Activated CD8-positive, alpha-beta memory T cell treated with anti-CD3 and anti-CD28 coated beads for 36 hours (primary cell): ENCODE data around the gene SEPHS1. TPM values are rescaled to one million over a fixed set of nuclear protein-coding genes. Genes with fewer than 3 reads are reported as not detected.
"Not testable (repeated sequence)": the region's sequence is repeated elsewhere in the genome, so short reads cannot be mapped to it uniquely, and the experiment has no call there.

Source experiments
- CTCF ChIA-PET: fragments of 350-600 bp; sonication (Branson Sonifier 250); formaldehyde crosslinking; loops from one replicate; lab custom pipeline; 2021; ENCODE audit warnings: antibody characterized with exemption; lab: Charles Lee
- POLR2A ChIA-PET: fragments of 350-600 bp; sonication (Branson Sonifier 250); formaldehyde crosslinking; loops from one replicate; lab custom pipeline; 2021; ENCODE audit warnings: antibody characterized with exemption; lab: Charles Lee
- total RNA-seq, 2 experiments: library from RNA; stranded (reverse); gene quantifications; one replicate each; pipeline ENCODE4 v1.2.3, GENCODE V29; 2021

The SEPHS1 gene, protein sequence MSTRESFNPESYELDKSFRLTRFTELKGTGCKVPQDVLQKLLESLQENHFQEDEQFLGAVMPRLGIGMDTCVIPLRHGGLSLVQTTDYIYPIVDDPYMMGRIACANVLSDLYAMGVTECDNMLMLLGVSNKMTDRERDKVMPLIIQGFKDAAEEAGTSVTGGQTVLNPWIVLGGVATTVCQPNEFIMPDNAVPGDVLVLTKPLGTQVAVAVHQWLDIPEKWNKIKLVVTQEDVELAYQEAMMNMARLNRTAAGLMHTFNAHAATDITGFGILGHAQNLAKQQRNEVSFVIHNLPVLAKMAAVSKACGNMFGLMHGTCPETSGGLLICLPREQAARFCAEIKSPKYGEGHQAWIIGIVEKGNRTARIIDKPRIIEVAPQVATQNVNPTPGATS
- total RNA-seq, result 10 to 100 TPM; 55.2 to 58.1 TPM

DNA sequence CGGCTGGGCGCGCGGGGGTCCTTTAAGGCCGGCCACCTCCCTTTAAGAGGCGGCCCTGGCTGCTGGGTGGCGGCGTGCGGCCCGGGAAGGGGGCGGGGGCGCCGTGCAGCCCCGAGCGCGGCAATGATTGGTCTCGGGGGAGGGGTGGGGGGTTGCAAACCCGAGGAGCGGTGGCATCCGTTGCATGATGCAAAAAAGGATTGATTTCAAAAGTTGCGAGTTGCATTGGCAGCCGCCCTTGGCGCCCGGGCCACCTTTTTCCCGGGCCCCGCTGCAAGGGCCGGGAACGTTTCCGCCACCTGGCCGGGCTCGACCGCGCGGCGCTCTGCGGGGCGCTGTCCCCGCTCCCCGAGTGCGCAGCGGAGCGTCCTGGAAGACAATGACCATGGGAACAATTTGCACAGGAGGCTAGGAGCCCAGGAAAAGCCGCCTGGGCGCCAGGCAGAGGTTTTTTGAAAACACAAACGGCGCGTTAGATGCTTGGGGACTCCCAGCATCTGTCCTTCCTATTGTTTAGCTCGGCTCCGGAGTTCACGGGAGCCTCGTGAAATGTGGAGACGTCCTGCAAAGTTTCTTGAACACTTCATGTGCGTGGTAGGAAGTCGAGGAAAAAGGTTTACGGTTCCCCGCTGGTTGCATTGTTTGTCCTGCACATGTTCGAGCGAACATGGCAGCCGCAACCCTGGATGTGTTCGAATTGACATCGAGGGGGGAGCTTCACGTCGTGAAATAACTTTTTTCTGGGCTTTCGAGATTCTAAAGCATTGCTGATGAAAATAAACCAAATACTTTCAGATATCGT, at the start of gene SEPHS1:
Gene SEPHS1 (minus strand): TSS at position 78 of the 802 bp plus-strand sequence. CDS start 3,343 bp downstream, outside the sequence.
- CTCF ChIA-PET, result no interaction called here
- POLR2A ChIA-PET, result interaction anchor here (0.5 kb wide), 2 partner anchors 59 to 232 kb away, joined by 3 to 4 read pairs; no protein-coding TSS in a partner anchor

DNA sequence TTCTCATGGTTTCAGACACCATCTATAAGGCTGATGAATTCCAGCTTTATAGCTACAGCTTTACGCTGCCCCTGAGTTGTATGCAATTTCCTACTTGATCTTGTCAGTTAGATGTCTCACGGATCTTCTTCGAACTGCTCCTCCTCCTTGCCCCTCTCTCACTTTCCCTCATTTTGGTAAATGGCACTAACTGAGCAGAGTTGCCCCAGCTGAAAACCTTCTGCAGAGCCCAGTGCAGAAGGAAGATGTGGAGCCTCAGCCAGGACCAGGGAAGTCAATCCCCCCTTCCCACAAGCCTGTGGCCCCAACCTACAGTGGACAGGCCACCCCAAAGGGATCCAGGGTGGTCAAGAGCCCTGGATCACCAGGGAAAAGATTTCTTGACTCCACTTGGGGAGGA, 49.0 kb upstream of the SEPHS1 start:
- CTCF ChIA-PET, result no interaction called here
- POLR2A ChIA-PET, result interaction anchor here (0.5 kb wide), 1 partner anchor 334 kb away, joined by 4 read pairs; no protein-coding TSS in a partner anchor

DNA sequence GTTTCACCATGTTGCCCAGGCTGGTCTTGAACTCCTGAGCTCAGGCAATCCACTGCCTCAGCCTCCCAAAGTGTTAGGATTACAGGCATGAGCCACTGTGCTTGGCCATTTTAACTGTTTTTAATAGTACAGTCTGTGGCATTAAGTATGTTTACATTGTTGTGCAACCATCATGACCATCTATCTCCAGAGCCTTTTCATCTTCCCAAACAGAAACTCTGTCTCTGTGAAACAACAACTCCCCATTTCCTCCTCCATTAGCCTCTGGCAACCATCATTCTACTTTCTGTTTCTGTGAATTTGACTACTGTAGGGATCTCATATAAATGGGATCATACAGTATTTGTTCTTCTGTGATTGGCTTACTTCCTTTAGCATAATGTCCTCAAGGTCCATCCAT, 48.3 kb upstream of the SEPHS1 start:
- ChIA-PET POLR2A (no interaction called here), CTCF (no interaction called here)

DNA sequence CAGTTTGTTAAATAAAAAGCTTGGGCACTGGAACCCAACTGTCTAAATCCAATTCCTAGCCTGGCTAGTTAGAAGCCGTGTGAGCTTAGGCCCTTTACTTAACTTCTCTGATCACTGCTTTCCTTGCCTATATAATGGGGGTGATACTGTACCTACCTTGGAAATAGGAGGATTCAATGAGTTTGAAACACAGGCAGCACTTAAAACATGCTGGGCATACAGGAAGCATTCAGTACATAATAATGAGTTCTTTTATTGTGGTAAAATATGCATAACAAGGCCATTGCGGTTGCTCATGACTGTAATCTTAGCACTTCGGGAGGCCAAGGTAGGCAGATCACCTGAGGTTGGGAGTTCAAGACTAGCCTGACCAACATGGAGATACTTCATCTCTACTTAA, 47.4 kb upstream of the SEPHS1 start:
- ChIA-PET POLR2A (no interaction called here), CTCF (interaction anchor here (0.6 to 0.7 kb wide), 2 partner anchors 232 to 1087 kb away, joined by 3 to 4 read pairs; no protein-coding TSS in a partner anchor)

DNA sequence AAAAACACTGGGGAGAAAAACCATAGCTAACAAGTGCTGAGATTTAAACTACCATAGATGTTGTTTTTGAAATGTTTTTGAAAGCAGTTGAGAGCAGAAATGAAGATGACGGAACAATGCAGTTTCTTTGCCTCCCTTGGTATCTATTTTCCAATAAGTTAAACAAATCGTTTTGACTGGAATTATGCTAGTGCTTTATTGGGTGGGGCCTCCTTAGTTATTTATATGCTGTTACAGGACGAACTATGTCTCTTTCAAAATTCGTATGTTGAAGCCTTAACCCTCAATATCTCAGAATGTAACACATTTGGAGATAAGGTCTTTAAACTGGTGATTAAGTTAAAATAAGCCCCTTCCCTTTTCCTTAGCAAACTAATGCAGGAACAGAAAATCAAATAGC, 45.5 kb upstream of the SEPHS1 start:
- ChIA-PET CTCF (interaction anchor here (1.4 kb wide), 1 partner anchor 21 kb away, joined by 3 read pairs; no protein-coding TSS in a partner anchor), POLR2A (no interaction called here)

DNA sequence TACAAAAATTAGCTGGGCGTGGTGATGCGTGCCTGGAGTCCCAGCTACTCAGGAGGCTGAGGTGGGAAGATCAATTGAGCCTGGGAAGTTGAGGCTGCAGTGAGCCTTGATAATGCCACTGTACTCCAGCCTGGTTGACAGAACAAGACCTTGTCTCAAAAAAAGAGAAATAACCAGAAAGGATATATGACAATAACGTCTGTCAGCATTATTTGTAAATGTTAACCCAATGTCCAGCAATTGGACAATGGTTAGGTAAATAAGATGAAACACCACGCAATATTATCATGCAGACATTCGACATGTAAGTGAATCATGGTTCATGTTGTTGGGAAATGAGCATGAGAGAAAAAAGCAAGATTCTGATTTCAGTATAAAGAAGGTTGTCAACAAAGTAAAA, 44.6 kb upstream of the SEPHS1 start:
- POLR2A ChIA-PET, result no interaction called here
- CTCF ChIA-PET, result no interaction called here

DNA sequence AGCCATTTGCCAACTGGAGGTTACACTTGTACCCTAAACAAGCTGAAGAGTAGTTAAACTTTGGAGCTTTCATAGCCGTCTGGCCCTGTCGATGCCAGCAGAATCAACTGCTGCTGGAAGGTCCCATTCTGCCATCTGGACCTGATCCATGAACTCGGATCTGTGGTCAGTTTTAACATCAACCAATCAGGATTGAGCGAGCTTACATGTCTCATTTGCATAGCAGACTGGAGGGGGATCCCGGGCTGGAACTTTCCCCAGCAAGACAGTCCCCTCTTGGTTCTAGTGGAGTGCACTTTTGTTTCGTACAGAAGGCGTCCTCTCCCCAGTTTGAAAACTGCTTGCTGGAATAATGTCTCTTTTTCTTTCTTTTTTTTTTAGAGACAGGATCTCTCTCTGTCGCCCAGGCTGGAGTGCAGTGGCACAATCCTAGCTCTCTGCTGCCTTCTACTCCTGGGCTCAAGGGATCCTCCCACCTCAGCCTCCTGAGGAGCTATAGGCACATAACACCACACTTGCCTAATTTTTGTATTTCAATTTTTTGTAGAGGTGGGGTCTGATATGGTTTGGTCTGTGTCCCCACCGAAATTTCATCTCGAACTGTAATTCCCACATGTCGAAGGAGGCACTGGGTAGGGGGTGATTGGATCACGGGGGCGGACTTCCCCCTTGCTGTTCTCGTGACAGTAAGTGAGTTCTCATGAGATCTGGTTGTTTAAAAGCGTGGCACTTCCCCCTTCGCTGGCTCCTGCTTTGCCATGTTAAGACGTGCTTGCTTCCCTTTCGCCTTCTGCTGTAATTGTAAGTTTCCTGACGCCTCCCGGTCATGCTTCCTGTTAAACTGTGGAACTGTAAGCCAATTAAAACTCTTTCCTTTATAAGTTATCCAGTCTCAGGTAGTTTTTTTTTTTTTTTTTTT, 42.8 kb upstream of the SEPHS1 start:
- POLR2A ChIA-PET, result no interaction called here
- CTCF ChIA-PET, result no interaction called here

DNA sequence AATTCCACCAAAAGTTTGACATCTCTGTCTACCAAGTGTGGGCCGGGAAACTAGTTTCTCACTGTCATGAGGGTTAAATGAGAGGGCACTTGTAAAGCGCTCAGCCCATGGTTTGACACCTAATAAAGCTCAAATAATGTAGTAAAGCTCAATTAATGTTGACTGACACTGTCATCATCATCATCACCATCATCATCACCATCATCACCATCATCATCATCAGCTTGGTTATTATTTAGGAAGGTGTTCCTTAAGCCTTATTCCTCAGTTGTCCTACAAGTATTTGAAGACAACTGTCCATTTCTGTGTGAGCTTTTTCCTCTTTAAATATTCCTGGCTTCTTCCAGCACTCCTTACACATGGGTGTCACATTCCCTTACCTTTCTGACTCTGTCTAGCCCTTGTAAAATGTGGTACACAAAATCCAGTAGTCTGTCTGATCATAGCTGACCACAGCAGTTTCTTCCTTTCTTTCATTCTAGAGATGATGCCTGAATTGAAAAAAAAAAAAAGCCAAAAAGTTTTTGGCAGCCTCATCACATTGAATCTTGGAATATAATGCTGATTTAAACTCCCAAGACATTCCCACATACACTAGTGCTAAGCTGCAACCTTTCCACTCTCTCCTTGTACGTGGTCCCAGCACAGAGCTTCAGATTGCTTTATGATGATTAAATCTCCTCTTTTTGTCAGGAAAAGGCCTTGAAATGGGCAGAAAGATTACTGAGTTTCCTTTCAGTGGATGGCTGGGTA, 40.6 kb upstream of the SEPHS1 start:
- POLR2A ChIA-PET, result no interaction called here
- CTCF ChIA-PET, result interaction anchor here (1.4 kb wide), 1 partner anchor 64 kb away, joined by 3 read pairs; no protein-coding TSS in a partner anchor

DNA sequence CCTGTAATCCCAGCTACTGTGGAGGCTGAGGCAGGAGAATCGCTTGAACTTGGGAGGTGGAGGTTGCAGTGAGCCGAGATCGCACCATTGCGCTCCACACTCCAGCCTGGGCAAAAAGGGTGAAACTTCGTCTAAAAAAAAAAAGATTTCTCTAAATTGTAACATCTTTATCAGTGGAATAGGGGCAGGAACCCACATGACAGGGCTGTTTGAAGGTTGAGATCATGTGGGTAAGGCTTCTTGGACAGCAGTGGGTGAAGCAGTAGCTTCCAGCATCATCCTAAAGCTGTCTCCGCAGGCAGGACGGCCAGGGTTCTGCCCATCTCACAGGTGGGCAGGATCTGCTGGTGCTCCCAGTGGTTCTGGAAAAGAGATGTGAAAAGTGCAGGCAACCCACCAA, 37.9 kb upstream of the SEPHS1 start:
- ChIA-PET POLR2A (no interaction called here), CTCF (interaction anchor here (1.3 kb wide), 1 partner anchor 55 kb away, joined by 3 read pairs; no protein-coding TSS in a partner anchor)

DNA sequence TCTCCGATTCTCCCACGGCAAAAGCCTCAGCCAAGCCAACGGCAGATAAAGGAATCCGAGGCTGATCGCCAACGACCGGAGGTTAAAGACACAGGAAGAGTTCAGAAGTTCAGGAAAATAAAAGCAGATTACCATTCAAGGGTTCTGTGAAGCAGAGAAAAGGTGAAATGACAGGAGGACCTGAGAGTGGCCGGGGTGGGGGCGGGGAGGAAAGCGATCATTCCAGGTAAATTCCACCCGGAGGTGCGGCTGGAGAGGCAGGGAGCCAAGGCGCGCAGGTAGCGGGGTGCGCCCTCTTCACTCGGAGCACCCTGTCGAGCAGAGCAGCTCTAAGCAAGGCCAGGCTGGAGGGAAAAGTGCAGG, 35.3 kb upstream of the SEPHS1 start:
- POLR2A ChIA-PET, result no interaction called here
- CTCF ChIA-PET, result interaction anchor here (0.7 to 2.3 kb wide), 2 partner anchors 11 to 1061 kb away, joined by 3 to 6 read pairs; no protein-coding TSS in a partner anchor

DNA sequence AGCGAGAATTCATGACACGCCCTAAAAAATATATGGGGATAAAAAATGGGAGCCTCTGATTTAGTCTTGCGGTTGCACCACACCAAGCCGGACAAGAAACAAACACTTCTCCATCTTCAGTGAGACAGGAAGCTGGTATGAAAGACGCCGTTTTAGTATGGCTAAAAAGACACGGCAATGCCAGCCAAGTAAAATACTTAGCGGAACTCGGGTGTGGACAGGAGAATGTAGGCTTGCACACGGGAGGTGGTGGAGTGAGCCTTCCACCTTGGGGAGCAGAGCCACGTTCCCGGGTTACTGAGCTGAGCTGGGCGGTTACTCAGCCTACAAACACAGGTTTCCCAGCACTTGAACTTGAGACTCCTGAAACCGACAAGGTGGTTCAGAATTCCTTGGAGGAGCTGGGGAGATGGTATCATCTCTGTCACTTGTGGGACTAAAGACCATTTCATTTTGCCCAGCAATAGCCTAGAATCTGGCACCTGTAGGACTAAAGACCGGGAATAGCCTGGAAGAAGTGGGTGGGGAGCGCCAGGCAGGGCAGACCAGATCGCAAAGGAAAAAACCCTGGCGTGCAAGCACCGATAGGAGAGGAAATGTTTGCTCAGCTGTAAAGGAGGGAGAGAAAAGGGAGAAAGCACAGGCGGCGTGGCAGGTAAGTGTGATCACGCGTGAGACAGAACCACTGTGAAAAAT, 34.8 kb upstream of the SEPHS1 start:
- ChIA-PET POLR2A (no interaction called here), CTCF (interaction anchor here (0.7 to 2.3 kb wide), 2 partner anchors 10 to 1061 kb away, joined by 3 to 6 read pairs; no protein-coding TSS in a partner anchor)

DNA sequence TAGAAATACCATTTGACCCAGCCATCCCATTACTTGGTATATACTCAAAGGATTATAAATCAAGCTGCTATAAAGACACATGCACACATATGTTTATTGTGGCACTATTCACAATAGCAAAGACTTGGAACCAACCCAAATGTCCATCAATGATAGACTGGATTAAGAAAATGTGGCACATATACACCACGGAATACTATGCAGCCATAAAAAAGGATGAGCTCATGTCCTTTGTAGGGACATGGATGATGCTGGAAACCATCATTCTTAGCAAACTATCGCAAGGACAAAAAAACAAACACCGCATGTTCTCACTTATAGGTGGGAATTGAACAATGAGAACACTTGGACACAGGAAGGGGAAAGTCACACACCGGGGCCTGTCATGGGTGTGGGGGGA, 31.0 kb upstream of the SEPHS1 start:
- POLR2A ChIA-PET, CTCF ChIA-PET: not testable (repeated sequence)

DNA sequence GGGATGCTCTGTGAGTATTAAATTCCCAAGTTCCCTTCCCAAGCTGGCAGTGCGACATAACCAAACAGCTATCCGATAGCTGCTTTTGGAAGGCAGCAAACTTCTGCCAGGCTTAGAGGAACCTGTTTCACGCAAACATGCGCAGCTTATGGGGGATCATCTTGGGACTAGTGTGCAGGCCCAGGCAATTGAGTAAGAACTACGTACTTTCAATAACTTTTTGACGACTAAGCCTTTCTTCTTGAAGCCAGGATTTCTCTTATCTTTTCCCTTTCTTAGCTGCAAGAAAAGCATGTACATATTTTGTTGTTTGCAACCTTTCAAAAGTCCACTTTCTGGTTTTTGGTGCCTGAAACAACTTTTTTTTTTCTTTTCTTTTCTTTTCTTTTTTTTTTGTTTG, 28.7 kb upstream of the SEPHS1 start:
- ChIA-PET POLR2A (no interaction called here), CTCF (no interaction called here)

DNA sequence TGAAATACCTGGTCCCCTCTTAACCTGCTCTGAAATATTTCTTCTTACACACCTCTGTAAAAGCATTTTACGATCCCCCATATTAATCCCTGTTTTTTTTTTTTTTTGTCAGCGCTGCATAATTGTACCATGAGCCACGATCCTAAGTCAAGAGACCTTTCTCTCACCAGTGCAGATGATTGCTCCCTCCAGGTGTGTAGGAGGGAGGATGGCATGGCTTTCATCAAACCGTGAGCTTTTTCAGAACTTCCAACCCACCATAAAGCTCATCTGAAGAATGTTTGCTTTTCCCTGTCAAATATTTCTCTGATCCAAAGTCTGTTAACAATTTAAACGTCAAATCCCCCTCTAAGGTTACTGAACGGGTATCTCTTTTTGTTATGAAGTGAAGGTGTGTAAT, 28.2 kb upstream of the SEPHS1 start:
- ChIA-PET POLR2A (no interaction called here), CTCF (no interaction called here)

DNA sequence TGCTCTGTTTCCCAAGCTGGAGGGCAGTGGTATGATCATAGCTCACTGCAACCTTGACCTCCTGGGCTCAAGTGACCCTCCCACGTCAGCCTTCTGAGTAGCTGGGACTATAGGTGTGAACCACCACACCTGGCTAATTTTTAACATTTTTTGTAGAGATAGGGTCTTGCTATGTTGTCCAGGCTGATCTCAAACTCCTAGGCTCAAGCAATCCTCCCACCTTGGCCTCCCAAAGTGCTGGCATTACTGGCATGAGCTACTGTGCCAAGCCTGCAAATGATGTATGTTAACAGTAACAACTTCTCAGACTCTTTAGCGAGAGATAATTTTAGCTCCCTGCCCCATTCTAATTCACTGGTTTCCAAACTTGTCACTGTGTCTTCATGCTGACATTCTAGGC, 27.7 kb upstream of the SEPHS1 start:
- ChIA-PET POLR2A (no interaction called here), CTCF (no interaction called here)

DNA sequence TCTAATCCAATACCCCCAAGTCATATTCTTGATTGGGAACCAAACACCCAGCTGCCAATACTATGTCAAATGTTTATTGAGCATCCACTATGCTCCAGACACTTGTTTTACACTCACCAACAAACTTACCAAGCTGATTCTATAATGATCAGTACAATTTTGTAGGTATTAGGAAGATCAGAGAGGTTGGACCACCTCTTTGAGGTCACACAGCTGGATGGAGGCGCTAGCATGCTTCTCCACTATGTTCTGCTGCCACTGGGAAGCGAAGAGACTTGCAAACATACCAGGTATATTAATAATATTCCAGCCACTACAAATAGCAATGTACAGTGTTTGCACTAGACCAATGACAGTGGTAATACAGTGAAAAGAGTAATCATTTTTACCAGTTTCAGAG, 25.6 kb upstream of the SEPHS1 start:
- CTCF ChIA-PET, result interaction anchor here (3.6 kb wide), 1 partner anchor 66 kb away, joined by 23 read pairs; no protein-coding TSS in a partner anchor
- POLR2A ChIA-PET, result no interaction called here

DNA sequence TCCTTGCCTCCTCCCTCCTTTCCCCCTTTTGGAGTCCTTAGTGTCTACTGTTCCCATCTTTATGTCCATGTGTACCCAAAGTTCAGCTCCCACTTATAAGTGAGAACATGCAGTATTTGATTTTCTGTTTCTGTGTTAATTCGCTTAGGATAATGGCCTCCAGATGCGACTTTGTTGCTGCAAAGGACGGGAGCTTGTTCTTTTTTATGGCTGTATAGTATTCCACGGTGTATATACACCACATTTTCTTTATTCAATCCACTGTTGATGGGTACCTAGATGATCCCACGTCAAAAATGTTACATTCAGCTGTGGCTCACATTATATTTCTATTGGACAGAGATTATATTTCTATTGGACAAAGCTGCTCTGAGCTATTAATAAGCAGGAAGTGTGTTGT, 24.4 kb upstream of the SEPHS1 start:
- ChIA-PET CTCF (interaction anchor here (0.6 to 3.6 kb wide), 10 partner anchors 11 to 439 kb away, joined by 3 to 23 read pairs (median 3); no protein-coding TSS in a partner anchor), POLR2A (interaction anchor here (0.6 kb wide), 1 partner anchor 1797 kb away, joined by 3 read pairs; no protein-coding TSS in a partner anchor)
